K562 (cell line): Measurements from ENCODE around the gene ANKRD31. TPM values are rescaled to one million over a fixed set of nuclear protein-coding genes. Genes with fewer than 3 reads are reported as not detected.

ENCODE experiments used
- ATAC-seq: fragments of 200-7000 bp; cut with Tn5 transposase; 3 replicates; pipeline ENCODE4 v1.9.1; 2020; ENCODE audit warnings: moderate library complexity
- BruUV-seq: library from RNA; stranded (reverse); fragments of 400-500 nt; replicated peaks from 2 replicates; lab custom pipeline; 2021; lab: Mats Ljungman, UMichigan
- CTCF ChIA-PET: fragments of 300-600 bp; formaldehyde crosslinking; extraction: SDS; loops from one replicate; lab custom pipeline; 2021; ENCODE audit warnings: low intra/inter-chr PET ratio; lab: Yijun Ruan, JAX
- POLR2A ChIA-PET: fragments of 300-600, 350-650 bp; sonication (Branson Sonifier 250); formaldehyde crosslinking; extraction: SDS; loops from one replicate; lab custom pipeline; 2021; ENCODE audit warnings: antibody characterized with exemption, inconsistent platforms; lab: Yijun Ruan, JAX
- DNase-seq, 4 experiments: peaks; one replicate each; pipeline versions ENCODE4 v3.0.0 to v3.0.0-alpha.2; 2011 to 2018; ENCODE audit warnings: low spot score in 3 of 4, mixed read lengths in 3 of 4; ENCODE audit errors: extremely low read depth in 1 of 4
- FAIRE-seq: peaks from 2 replicates; lab custom pipeline; 2011; peaks lifted over from hg19 to GRCh38; lab: Jason Lieb, UNC
- H2AFZ ChIP-seq: 2 replicates; pipeline ENCODE4 v1.6.0; 2011; ENCODE audit warnings: low read depth, low read length, control low read depth, inconsistent platforms
- H3K27ac ChIP-seq: fragments of 200-600 bp; 3 replicates; pipeline ENCODE4 v1.8.0; 2011; ENCODE audit warnings: low read depth, mild to moderate bottlenecking, control low read depth, inconsistent platforms, low read length, moderate library complexity, mixed read lengths; ENCODE audit errors: extremely low read depth
- H3K27me3 ChIP-seq, 2 experiments: fragments of 300-600 bp in 1 of 2; 2 replicates in 1 of 2; 3 replicates in 1 of 2; pipeline versions ENCODE4 v1.6.0 to v1.8.0; 2011; ENCODE audit warnings: inconsistent platforms in 2 of 2, low read length in 2 of 2, mild to moderate bottlenecking in 1 of 2, mixed read lengths in 1 of 2, moderate library complexity in 1 of 2; ENCODE audit not compliant: control insufficient read depth in 2 of 2, insufficient read depth in 2 of 2
- H3K36me3 ChIP-seq: fragments of 300-600 bp; 3 replicates; pipeline ENCODE4 v1.8.0; 2011; ENCODE audit warnings: mild to moderate bottlenecking, low read length, inconsistent platforms; ENCODE audit not compliant: control insufficient read depth, insufficient read depth
- H3K4me1 ChIP-seq, 2 experiments: fragments of 200-600 bp in 1 of 2; replicated peaks in 1 of 2; 2 replicates in 1 of 2; 3 replicates in 1 of 2; pipeline versions ENCODE4 v1.5.1 to v1.8.0; 2011; ENCODE audit warnings: inconsistent platforms in 2 of 2, low read length in 2 of 2, mild to moderate bottlenecking in 1 of 2, mixed read lengths in 1 of 2, moderate library complexity in 1 of 2; ENCODE audit not compliant: control insufficient read depth in 2 of 2, insufficient read depth in 2 of 2
- H3K4me2 ChIP-seq: 2 replicates; pipeline ENCODE4 v1.6.1; 2011; ENCODE audit warnings: low read length, control low read depth, inconsistent platforms, mixed read lengths; ENCODE audit not compliant: insufficient read depth
- H3K4me3 ChIP-seq: fragments of 200-600 bp; sonication (generic), shearing (Covaris generic); 2 replicates; pipeline ENCODE4 v1.5.1; 2016; ENCODE audit warnings: control low read depth, inconsistent platforms
- H3K79me2 ChIP-seq: fragments of 200-600 bp; 3 replicates; pipeline ENCODE4 v1.8.0; 2011; ENCODE audit warnings: low read length, inconsistent platforms; ENCODE audit not compliant: control insufficient read depth, insufficient read depth
- H3K9ac ChIP-seq, 2 experiments: 2 replicates each; pipeline versions ENCODE4 v1.6.0 to v1.6.1; 2011; ENCODE audit warnings: low read depth in 2 of 2, low read length in 2 of 2, control low read depth in 1 of 2, inconsistent platforms in 1 of 2, mild to moderate bottlenecking in 1 of 2, mixed read lengths in 1 of 2; ENCODE audit not compliant: insufficient read depth in 1 of 2
- H3K9me1 ChIP-seq: one replicate; pipeline ENCODE4 v1.6.0; 2011; ENCODE audit warnings: inconsistent platforms, mild to moderate bottlenecking, low read length, moderate library complexity; ENCODE audit not compliant: control insufficient read depth, insufficient read depth
- H3K9me3 ChIP-seq: replicated peaks from 2 replicates; pipeline ENCODE4 v1.5.1; 2011; ENCODE audit warnings: low read depth, low read length, inconsistent platforms; ENCODE audit not compliant: control insufficient read depth, insufficient read depth
- H4K20me1 ChIP-seq: replicated peaks from 2 replicates; pipeline ENCODE4 v1.6.1; 2011; ENCODE audit warnings: low read length, inconsistent platforms, mixed read lengths; ENCODE audit not compliant: control insufficient read depth, insufficient read depth
- ATF1 ChIP-seq, 2 experiments: fragments of 450-650 bp in 1 of 2; IDR thresholded peaks; 2 replicates each; pipeline ENCODE4 v1.6.1; 2016; ENCODE audit warnings: missing compliant biosample characterization in 1 of 2, missing genetic modification characterization in 1 of 2
- CEBPZ ChIP-seq: fragments of 150-350 bp; IDR thresholded peaks from 2 replicates; pipeline ENCODE4 v1.6.1; 2014; ENCODE audit warnings: low read depth, mild to moderate bottlenecking, low read length, borderline replicate concordance
- WGBS: fragments of 100-300 bp; shearing (Covaris generic); methylation state at CpG from one replicate; pipeline ENCODE4 v1.1.6; 2016; ENCODE audit warnings: low coverage, mixed read lengths; ENCODE audit not compliant: insufficient coverage; ENCODE audit errors: missing lambda C conversion rate; 5-methylcytosine and 5-hydroxymethylcytosine counted together
- in situ Hi-C: fragments of 300-500 bp; cut with MboI; formaldehyde crosslinking; loops from 4 replicates; pipeline ENCODE4 v1.15.0; 2018; ENCODE audit warnings: inconsistent platforms, mixed read lengths
- intact Hi-C: fragments of 100-400 bp; cut with micrococcal nuclease; formaldehyde crosslinking; loops from 2 replicates; pipeline ENCODE4 v1.14.2; 2022
- polyA plus RNA-seq, 8 experiments: library from polyadenylated mRNA; depleted of rRNA in 4 of 8; stranded (reverse) in 5 of 8; unstranded in 3 of 8; fragments of >200 nt; fragmentation: Nextera tagmentation in 2 of 8; fragmentation: Illumina TruSeq in 1 of 8; extraction: Ambion mirVana in 2 of 8; extraction: Trizol in 1 of 8; gene quantifications; 2 replicates each; pipeline versions ENCODE4 v1.2.1 to v1.2.3, GENCODE V29; 2011 to 2014; ENCODE audit warnings: inconsistent platforms in 1 of 8, missing spikeins in 1 of 8
- total RNA-seq, 7 experiments: library from RNA; depleted of rRNA in 6 of 7; stranded (reverse); fragments of >200 nt in 6 of 7; fragmentation: Illumina TruSeq in 2 of 7; extraction: Trizol in 2 of 7; gene quantifications; 2 replicates each; pipeline versions ENCODE4 v1.2.1 to v1.2.3, GENCODE V29; 2011 to 2021; ENCODE audit warnings: low replicate concordance in 1 of 7

Gene ANKRD31
- total and polyA plus RNA-seq, 9 of the 15 experiments (the other 6 are each of a cell fraction or from before 2014, with no cell fraction given), result under 0.01 to 0.11 (median 0.05) TPM; not detected in 1

- FAIRE-seq, result no peak
- H3K4me1 ChIP-seq, result peaks cover 0 to 16% of the 10 kb centered on the region in 2 experiments; a peak in 3 of 5 replicates
- H2AFZ ChIP-seq, result 0 out of 2 replicates have a peak overlapping the region, but pooled peaks have one; percentile 4
- in situ Hi-C loops, result no loop called here
- TF ChIP-seq CEBPZ (no peak), ATF1 (CRISPR knock-in tag; IDR thresholded peaks at IDR 0.05) (no peak), ATF1 (tag; IDR thresholded peaks at IDR 0.05) (0 out of 2 replicates have a peak, but pooled peaks have one; percentile 21)
- TF ChIP-seq, all 486 proteins: peak for 1
- BruUV-seq, result no TSS peak
- Histone ChIP-seq H3K4me2 (no peak overlapping the region), H3K9ac (no peak overlapping the region), H3K27me3 (peaks cover 16 to 36% of the 10 kb centered on the region in 2 experiments), H3K79me2 (no peaks in the 10 kb centered on the region), H3K9me3 (no peaks in the 10 kb centered on the region), H3K36me3 (no peaks in the 10 kb centered on the region), H3K27ac (no peak overlapping the region), H3K4me3 (0 out of 2 replicates have a peak overlapping the region, but pooled peaks have one; percentile 14), H3K9me1 (no peaks in the 10 kb centered on the region), H4K20me1 (no peaks in the 10 kb centered on the region)
- CTCF ChIA-PET, result no interaction called here
- WGBS, result 15% methylated on average over 58 of the region's 95 CpGs
- DNase-seq, result peak in 2 of 4 experiments; percentile 8 to 11
- POLR2A ChIA-PET, result no interaction called here
- intact Hi-C loops, result no loop called here
- ATAC-seq, result peak; percentile 28; the same call in 2 of the 3 replicates
Measured at GRCh38 chr5:75053304-75054133, 183.2 kb downstream of the ANKRD31 start.
